SH-SY5Y (cell line): ENCODE measurements around the gene TRNAU1AP.

Experiments
- GATA2 ChIP-seq: IDR thresholded peaks from 2 replicates; pipeline ENCODE4 v1.6.1; 2011; ENCODE audit warnings: mild to moderate bottlenecking, low read depth, low read length
- GATA3 ChIP-seq: IDR thresholded peaks from 2 replicates; pipeline ENCODE4 v1.6.1; 2011; ENCODE audit warnings: low read depth, mild to moderate bottlenecking, low read length, moderate library complexity

DNA sequence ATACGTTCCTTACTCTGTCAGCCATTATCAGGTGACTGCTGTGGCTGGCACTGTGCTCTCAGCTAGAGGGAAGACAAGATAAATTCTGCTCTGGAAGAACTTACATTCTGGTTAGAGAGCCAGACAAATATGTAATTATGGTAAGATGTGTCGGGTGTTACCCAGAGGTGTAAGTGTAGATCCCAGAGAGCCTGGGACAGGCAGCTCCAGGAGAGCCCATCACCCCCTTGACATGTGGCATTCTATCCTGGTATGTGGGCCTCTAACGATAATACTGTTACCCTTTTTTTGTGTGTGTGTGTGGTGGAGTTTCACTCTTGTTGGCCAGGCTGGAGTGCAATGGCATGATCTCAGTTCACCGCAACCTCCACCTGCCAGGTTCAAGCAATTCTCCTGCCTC lies 19.0 kb downstream of the TRNAU1AP start:
- TF ChIP-seq GATA3, result no peak
- no peak for TF ChIP-seq GATA2
